ENCODE measurements around the gene SMIM33. TPM values are rescaled to one million over a fixed set of nuclear protein-coding genes. Genes with fewer than 3 reads are reported as not detected.
A peak's percentile ranks its signal among the peaks of the same experiment; 100 is the strongest.
"Not testable (repeated sequence)": the region's sequence is repeated elsewhere in the genome, so short reads cannot be mapped to it uniquely, and the experiment has no call there.

Gene SMIM33
- 0.05 TPM for polyA plus RNA-seq (ENCODE audit: insufficient read length)
- long read RNA-seq, donor 1: 0 reads
- long read RNA-seq, donor 2: 0 reads
- long read RNA-seq, donor 3: 0 reads
- long read RNA-seq, donor 4: 0 reads
- long read RNA-seq, donor 5: 0 reads
- long read RNA-seq, donor 6: 0 reads
- long read RNA-seq, donor 7: 0 reads
- long read RNA-seq, donor 8: 0 reads

DNA sequence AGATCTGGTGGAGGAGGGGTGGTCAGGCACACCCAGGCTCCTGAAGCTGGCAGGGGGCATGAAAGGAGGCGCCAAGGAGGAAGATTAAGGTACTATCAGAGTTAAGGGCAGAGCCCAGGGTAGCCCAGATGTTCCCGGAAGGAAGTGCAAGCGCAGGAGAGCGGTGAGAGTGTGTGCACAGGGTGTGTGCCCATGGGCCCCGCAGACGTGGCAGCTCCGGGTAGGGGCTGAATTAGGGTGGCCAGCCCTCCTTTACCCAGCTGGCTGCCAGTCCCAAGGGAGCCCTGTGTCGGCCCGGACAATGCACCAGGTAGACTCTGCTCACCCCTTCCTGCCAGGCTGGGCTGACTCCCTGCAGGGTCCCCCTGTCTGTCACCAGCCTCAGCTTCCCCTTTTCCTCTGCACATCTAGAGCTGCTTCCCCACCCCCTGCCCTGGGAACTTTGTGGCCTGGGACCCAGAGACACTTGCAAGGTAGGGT lies at the start of gene SMIM33:
TSS of gene SMIM33 (plus strand) at position 184 of the 480 bp plus-strand sequence. CDS start at position 302, 118 bp downstream.
- DNase-seq: no peak

DNA sequence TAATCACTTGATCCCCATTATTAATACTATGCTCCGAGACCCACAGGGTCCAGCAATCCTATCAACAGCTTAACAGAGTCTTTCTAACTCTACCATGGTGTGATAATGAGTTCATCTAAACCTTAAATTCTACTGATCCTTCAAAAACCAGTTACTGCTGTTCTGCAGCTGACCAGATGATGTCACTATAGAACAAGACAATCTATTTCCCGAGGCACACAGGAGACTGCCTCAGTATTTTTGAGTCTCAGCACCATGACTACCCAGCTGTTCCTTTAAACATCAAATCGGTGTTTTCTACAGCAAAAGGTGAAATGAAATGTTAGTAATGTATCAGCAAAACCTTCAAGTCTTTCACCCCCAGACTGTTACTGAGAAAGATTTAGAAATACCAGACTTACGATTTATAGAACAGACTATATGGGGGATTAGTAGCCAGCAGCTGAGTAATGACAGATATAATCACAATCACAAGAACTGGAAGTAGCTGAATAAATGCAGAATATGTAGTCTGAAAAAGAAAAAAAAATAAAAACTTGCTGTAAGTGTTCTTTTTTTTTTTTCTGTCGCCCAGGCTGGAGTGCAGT lies 48.4 kb upstream of the SMIM33 start:
- peak; percentile 74 for DNase-seq

DNA sequence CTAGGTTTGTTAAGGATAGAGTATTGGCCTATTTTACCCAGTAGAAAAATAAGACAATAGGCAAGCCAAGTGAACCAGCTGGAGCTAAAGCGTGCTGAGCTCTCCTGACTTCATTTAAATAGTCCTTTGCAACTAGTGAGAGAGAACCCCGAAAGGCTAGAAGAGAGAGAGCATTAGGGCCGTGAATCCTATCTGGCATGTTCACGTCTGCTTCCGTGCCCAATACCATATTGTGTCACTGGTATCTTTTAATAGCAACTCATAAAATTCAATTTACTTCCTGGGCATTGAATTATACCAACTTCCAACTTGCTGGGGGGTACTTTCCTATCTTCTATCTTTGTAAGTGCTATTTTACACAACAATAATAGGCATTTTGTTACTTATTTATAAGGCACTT lies 45.3 kb upstream of the SMIM33 start:
- DNase-seq: no peak

DNA sequence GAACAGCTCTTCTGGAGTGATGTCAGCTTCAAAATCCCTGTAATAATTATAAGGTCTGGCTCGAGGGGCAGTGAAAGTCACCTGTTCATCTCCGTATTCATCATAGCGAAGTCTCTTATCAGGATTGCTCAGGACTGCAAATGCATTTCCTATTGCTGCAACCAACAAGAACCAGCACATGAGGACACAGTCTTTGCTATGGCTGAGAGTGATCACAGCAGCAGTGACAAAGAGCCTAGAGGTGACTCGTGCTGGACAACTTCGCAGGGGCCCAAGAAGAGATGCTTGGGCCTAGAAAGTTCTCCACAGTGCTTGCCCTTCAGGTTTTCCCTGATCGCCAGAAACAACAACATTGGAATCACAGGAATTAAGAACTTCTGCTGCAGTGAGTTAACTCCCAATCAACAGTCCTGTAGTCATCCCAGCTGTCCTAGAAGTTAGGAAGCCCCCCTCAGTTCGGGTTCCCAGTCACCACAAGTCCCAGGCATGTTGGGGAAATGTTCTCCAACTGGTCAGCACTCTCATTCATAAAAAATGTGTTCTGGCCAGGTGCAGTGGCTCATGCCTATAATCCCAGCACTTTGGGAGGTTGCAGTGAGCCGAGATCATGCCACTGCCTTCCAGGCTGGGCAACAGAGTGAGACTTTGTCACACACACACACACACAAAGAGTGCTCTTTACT lies 44.5 kb upstream of the SMIM33 start:
- DNase-seq: no peak

DNA sequence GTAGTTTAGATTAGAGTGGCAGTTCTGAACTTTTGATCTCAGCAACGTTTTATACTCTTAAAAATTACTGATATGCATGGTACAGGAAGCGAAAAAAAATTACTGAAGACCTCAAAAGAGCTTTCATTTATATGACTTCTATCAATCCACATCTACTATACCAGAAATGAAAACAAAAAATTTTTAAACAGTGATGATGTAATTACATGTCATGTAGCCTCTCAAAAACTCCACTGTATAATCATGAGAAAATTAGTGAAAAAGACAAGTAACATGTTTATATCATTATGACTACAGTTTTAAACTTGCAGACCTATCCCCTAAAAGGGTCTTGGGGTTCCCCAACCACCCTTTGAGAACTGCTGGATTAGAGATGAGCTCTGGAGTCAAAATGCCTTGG lies 40.8 kb upstream of the SMIM33 start:
- DNase-seq: no peak

DNA sequence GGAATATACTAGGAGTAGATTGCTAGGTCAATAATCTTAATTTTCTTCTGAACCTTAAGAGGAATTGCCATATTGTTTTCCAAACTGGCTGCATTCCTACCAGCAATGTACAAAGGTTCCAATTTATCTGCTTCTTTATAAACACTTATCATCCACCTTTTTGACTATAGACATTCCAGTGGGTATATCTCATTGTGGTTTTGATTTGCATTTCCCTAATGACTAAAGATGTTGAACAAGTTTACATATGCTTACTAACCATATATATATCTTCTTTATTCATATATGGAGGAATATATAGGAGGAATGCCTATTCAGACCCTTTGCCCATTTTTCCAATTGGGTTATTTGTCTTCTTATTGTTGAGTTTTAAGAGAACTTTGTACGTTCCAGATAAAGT lies 39.1 kb upstream of the SMIM33 start:
- no peak for DNase-seq

DNA sequence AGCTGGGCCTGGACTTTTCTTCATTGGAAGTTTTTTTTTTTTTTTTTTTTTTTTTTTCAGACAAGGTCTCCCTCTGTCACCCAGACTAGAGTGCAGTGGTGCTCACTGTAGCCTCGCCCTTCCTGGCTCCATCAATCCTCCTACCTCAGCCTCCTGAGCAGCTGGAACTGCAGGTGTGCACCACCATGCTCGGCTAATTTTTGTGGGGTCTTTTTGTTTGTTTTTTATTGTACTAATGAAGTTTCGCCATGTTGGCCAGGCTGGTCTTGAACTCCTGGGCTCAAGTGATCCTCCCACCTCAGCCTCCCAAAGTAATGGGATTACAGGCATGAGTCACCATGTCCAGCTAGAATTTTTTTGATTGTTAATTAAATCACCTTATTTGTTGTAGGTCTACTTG lies 35.1 kb upstream of the SMIM33 start:
- DNase-seq: no peak

DNA sequence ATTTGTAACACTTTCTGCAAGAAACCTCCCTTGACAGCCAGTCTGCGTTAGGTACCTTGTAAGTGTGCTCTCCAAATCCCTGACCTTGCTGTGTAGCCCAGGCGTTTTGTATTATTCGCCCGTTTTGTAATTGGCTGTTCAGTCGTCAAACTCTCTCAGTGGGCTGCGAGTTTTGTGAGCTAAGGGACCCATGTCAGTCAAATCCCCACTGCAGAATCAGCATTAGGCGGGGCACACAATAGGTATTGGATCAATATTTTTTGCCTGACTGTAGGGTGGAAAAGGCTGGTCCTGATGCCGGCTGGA lies 32.1 kb upstream of the SMIM33 start:
- no peak for DNase-seq

DNA sequence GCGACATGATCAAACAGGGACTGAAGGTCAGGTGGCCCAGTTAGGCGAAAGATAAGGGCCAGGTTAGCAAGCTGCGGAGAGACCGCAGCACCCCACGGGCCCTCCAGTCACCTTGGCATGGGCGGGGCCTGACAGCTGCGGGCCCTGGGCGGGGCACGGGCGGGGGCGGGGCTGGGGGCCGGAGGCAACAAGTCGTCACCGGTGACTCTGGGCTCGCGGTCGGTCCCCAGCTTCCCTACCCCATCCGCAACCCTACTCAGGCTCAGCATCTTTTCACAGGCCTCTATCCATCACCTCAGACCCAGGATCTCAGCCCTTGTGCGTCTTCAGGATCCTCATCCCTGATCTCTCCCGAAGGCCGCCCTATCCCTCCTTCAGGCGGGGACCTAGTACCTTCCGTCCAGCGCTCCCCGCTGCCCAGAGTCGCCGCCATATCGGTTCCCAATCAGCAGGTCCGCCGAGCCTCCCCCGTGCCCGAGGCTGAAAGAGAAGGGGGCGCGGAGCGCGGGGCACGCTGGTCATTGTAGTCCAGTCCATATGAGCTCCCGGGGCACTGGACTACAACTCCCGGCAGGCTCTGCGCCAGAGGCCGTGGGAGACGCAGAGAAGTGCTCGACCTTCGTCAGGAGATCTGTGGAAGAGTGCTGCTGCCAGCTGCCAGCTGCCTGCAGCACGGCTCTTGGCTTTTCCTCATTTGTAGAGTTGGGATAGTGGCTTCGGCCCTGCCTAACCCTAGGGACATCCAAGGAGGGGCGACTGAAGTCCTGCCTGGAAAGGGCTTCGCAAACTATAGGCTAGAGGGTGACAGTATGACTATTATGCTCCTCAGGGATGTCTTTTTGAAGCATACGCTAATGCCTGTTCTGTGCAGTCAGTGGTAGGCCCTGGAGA lies 31.5 kb upstream of the SMIM33 start, which contains the start of gene DNAJC18:
TSS of gene DNAJC18 (minus strand) at position 513 of the 891 bp plus-strand sequence. CDS start at position 433, 80 bp downstream.
- DNase-seq: peak; percentile 92

DNA sequence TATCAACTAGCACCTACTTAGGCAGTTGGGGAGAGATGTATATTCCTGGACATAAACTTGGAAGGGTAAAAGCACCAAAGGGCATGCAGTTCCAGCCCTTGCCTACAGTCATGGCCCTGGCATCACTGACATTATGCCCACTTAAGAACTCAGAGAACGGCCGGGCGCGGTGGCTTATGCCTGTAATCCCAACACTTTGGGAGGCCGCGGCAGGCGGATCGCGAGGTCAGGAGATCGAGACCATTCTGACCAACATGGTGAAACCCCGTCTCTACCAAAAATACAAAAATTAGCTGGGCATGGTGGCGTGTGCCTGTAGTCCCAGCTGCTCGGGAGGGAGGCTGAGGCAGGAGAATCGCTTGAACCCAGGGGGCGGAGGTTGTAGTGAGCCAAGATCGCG lies 30.4 kb upstream of the SMIM33 start:
- not testable (repeated sequence) for DNase-seq

DNA sequence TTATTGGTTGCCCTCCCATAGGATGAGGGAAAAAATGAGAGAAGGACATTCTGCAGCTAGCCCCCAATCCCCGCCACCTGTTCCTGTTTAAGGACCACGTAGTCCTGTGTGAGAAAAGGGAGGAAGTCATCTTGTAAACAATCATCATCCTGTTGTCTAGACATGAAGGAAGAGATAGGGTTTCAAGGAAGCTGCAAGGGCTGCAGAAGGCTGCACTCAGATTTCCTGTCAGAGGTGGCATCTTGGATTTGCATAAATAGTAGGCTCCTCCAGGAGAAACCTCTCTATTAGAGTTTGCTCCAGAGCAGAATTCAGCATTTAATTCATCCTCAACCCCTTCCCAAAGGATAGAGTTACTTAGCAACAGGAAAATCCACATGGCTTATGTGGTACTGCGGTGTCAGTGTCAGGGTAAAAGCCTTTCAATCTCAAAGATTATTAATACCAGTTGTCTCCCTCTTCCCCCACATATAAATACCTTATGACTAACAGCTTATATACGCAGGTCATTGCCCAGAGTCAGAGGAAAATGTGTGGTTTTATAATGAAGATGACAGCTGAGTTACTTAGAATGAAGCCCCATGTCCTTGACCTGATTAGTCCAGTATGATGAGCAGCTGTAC lies 26.9 kb upstream of the SMIM33 start:
- DNase-seq: no peak

DNA sequence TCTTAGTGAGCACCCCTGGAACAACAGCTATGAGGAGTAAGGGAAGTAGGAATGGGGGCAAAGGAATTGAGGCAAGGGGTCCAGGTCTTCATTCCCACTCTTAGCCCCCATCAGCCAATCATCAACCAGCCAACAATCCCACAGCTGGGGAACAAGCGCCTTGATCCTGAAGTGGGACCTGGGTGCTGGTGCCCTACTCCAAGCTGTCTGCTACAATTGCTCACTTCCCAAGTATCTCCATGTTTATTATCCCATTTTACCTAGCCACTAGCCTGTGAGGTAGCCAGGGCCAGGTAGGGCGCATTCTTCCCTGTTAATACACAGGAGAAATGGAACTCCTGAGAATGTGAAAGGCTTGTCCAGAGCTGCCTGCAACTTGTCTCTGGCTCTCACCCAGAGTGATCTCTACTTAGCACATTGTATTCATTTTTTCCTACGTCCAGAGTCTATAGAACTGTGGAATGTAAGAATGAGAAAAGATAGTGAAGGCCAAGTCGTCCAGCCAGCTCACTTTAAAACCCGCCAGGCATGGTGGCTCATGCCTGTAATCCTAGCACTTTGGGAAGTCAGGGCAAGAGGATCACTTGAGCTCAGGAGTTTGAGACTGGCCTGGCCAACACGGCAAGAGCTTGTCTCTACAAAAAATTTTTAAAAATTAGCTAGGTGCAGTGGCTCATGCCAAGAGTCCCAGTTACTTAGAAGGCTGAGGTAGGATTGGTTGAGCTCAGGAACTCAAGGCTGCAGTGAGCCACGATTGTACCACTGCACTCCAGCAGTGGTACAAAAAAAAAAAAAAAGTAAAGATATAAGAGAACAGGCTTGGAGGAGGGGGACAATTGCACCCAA lies 25.3 kb upstream of the SMIM33 start:
- no peak for DNase-seq

DNA sequence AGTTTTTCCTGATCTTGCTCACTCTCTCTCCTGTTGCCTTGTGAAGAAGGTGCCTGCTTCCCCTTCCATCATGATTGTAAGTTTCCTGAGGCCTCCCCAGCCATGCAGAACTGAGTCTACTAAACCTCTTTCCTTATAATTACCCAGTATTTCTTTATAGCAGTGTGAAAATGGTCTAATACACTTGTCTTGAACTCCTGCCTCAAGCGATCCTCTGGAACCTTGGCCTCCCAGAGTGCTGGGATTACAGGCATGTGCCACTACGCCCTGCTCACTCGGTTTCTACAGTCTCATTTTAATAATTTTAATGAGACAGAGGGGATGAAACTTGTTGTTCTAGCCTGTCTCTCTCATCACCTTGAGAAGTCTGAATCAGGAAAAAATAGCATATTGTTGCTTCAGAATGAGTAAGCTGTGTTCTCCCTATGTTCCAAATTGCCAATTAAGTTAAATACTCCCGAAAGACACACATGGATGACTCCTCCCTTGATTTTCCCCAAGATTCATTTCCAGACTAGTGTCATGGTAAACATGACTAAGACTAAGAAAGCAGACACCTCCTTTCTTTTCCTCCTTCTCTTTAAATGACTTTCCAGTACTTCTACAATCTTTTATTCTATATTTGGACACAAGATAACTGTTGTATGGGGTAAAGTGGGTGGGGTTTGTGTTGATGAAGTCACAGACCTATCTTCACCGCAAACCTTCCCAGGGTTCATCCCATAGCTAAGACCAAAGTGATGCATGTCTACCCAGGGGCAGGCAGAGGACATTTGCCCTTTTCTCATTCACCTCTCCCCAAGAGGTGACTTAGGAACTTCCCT lies 23.6 kb upstream of the SMIM33 start:
- DNase-seq: no peak

DNA sequence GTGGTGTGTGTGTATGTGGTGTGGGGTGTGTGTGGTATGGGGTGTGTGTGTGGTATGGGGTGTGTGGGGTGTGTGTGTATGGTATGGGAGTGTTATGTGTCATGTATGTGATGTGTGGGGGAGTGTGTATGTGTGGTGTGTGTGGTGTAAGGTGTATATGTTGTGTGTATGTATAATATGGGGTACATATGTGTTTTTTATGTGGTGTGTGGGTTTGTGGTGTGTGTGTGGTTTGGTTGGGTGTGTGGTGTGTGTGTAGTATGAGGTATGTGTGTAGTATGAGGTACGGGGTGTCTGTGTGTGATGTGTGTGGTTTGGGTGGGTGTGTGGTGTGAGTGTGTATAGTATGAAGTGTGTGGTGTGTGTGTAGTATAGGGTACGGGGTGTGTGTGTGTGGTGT lies 19.6 kb upstream of the SMIM33 start:
- DNase-seq: no peak

DNA sequence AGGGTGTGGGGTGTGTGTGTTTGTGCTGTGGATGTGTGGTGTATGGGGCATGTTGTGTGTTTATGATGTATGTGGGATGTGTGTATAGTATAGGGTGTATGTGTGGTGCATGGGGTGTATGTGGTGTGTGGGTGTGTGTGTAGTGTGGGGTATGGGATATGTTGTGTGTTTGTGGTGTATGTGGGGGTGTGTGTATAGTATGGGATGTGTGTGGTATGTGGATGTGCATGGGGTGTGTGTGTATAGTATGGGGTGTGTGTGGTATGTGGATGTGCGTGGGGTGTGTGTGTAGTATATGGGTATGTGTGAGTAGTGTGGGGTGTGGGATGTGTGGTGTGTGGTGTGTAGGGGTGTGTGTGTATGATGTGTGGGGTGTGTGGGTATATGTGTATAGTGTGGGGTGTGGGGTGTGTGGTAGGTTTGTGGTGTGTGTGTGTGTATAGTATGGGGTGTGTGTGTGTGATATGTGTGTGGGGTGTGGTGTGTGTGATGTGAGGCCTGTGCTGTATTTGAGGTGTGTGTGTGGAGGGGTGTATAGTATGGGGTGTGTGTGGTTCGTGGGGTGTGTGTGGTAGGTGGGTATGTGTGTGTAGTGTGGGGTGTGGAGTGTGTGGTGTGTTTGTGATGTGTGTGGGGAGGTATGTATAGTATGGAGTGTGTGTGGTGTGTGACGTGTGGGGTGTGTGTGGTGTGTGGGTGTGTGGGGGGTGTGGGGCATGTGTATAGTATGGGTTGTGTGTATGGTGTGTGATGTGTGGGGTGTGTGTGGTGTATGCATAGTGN lies 18.7 kb upstream of the SMIM33 start:
- DNase-seq: no peak

DNA sequence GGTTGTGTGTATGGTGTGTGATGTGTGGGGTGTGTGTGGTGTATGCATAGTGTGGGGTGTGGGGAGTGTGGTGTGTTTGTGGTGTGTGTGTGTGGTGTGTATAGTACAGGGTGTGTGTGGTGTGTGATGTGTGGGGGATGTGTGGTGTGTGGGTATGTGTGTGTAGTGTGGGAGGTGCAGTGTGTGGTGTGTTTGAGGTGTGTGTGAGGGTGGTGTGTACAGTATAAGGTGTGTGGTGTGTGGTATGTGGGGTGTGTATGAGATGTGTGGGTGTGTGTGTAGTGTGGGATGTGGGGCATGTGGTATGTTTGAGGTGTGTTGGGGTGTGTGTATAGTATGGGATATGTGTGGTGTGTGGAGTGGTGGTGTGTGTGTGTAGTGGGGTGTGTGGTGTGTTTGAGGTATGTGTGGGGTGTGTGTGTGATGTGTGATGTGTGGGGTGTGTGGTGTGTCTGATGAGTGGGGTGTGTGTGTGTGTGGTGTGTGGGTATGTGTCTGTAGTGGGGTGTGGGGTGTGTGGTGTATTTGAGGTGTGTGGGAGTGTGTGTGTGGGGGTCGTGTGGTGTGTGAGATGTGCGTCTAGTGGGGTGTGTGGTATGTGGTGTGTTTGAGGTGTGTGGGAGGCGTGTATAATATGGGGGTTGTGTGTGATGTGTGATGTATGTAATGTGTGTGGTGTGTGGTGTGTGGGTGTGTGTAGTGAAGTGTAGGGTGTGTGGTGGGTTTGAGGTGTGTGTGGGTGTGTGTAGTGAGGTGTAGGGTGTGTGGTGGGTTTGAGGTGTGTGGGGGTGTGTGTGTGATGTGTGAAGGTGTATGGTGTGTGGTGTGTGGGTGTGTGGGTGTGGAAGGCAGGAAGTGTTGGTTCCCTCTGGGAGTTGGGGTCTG lies 16.9 kb upstream of the SMIM33 start:
- DNase-seq: no peak

DNA sequence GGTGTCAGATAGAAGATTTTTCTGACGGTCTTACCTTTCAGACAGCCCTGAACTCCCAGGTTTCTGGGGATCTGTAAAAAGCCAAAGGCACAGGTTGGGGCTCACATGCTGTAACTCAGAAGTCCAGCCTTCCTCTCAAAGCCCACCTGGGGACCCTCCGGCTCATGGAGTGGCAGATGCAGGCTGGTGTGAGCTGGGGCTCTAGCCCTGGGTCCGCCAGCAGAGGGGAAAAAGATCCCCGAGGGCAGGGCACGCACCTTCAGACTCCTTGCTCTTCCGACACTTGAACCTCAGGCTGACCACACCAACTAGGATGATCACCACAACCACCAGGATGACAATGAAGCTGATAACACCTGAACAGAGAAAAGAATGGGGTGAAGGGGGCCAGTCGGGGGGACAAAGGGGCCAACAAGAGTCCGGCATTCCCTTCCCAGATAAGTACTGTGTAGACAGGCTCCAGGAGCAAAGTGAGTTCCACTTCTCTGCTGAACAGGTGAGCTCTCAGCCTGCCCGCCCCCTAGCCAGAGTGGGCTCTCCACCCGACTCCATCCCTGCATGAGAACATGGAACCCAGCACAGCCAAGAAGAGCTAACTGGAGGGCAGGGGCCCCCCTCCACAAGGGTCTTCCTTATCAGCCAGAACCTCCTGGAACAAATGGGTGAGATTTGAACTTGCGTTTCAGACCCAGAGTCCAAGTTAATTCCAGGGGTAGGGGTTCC lies 16.1 kb upstream of the SMIM33 start:
- no peak for DNase-seq

DNA sequence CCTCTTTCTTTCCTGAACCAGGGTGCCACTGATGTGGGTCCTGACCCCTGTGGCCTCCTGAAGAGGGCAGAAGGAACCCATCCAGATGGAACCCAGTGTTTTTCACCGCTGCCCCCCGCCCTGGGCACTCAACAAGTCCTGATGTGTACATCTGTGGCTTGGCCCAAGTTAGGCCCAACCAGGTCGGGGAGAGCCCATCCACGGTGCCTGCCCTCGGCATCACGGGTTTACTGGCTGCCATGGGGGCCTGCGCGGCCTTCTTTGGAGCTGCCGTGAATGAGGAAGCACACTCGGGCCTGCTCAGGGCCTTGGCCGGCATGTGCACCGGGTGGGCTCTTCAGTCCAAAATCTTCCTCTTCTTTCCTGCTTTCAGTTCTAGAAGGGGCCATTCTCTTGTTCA lies 14.0 kb upstream of the SMIM33 start:
- DNase-seq: no peak
